ENCODE results near the gene CNIH1. TPM values are rescaled to one million over a fixed set of nuclear protein-coding genes. Genes with fewer than 3 reads are reported as not detected.

CNIH1 gene
- total and polyA plus RNA-seq, 2 of the 13 experiments (the other 11 are each of a cell fraction or from before 2014, with no cell fraction given) = 166 to 421 TPM

GRCh38 chr14:54424479-54424901, 16.7 kb downstream of the CNIH1 start (continued):
- TF ChIP-seq LBX2 (CRISPR knock-in tag; IDR thresholded peaks at IDR 0.05; ENCODE audit: borderline replicate concordance) (no peak), ZBED4 (CRISPR knock-in tag; IDR thresholded peaks at IDR 0.05; ENCODE audit: borderline replicate concordance) (no peak), ATF6 (CRISPR knock-in tag; conservative IDR thresholded peaks at IDR 0.05) (no peak), KDM5A (IDR thresholded peaks at IDR 0.05; ENCODE audit: borderline replicate concordance, low read length) (no peak), ZNF274 (CRISPR knock-in tag; IDR thresholded peaks at IDR 0.05) (no peak), SOX5 (CRISPR knock-in tag; IDR thresholded peaks at IDR 0.05; ENCODE audit: borderline replicate concordance) (peak; percentile 88), ZNF556 (CRISPR knock-in tag; IDR thresholded peaks at IDR 0.05; ENCODE audit: borderline replicate concordance) (no peak), ZBTB39 (CRISPR knock-in tag; IDR thresholded peaks at IDR 0.05) (no peak), JUN (CRISPR knock-in tag; IDR thresholded peaks at IDR 0.05) (no peak), ZNF496 (CRISPR knock-in tag; IDR thresholded peaks at IDR 0.05; ENCODE audit: insufficient replicate concordance) (no peak), SSRP1 (CRISPR knock-in tag; IDR thresholded peaks at IDR 0.05) (no peak), RBFOX2 (IDR thresholded peaks at IDR 0.05; ENCODE audit: low read depth, low read length) (no peak), TFE3 (CRISPR knock-in tag; IDR thresholded peaks at IDR 0.05) (no peak), TFDP1 (CRISPR knock-in tag; IDR thresholded peaks at IDR 0.05; ENCODE audit: borderline replicate concordance) (no peak), ATAD3A (CRISPR knock-in tag; IDR thresholded peaks at IDR 0.05) (no peak), ZNF510 (CRISPR knock-in tag; IDR thresholded peaks at IDR 0.05; ENCODE audit: low read depth) (no peak), NKX3-1 (CRISPR knock-in tag; IDR thresholded peaks at IDR 0.05) (0 out of 2 replicates have a peak, but pooled peaks have one; percentile 24), TBX2 (CRISPR knock-in tag; IDR thresholded peaks at IDR 0.05; ENCODE audit: borderline replicate concordance) (peak; percentile 80), MLLT10 (CRISPR knock-in tag; IDR thresholded peaks at IDR 0.05) (no peak), ZNF713 (CRISPR knock-in tag; IDR thresholded peaks at IDR 0.05) (no peak)

Data from HepG2 (cell line).